ENCODE results near the gene EGFR. TPM values are rescaled to one million over a fixed set of nuclear protein-coding genes. Genes with fewer than 3 reads are reported as not detected.
A peak's percentile ranks its signal among the peaks of the same experiment; 100 is the strongest.

EGFR gene
- total and polyA plus RNA-seq, 2 donors (not counting 3 experiments of a cell fraction or from before 2014, with no cell fraction given): 1.5 to 4.1 TPM

- BruUV-seq (replicated peaks): no TSS peak
- DNase-seq (ENCODE audit: low read depth, low spot score) (no peak), FAIRE-seq (no peak)
- H3K79me2 ChIP-seq (ENCODE audit: control insufficient read depth, insufficient read depth, low read length): no peaks in the 10 kb centered on the region
- CTCF ChIA-PET: interaction anchor here (1.0 to 2.9 kb wide), 7 partner anchors 15 to 278 kb away, joined by 3 to 28 read pairs (median 3); no protein-coding TSS in a partner anchor
- H3K36me3 ChIP-seq (ENCODE audit: control insufficient read depth in 2 of 2, extremely low read depth in 1 of 2, insufficient read depth in 2 of 2, low read length in 2 of 2): no peaks in the 10 kb centered on the region
- H3K9ac ChIP-seq (replicated peaks; ENCODE audit: extremely low read depth, insufficient read depth, low read length): no peak overlapping the region
- H3K27ac ChIP-seq (ENCODE audit: insufficient read depth, low read depth, low read length): peak overlapping the region; percentile 95
- H3K27me3 ChIP-seq (ENCODE audit: control insufficient read depth in 2 of 2, insufficient read depth in 2 of 2, low read length in 2 of 2): no peaks in the 10 kb centered on the region
- H2AFZ ChIP-seq (ENCODE audit: low read depth, low read length): no peak overlapping the region
- H3K9me1 ChIP-seq (replicated peaks; ENCODE audit: control insufficient read depth, extremely low read depth, insufficient read depth, low read length): no peaks in the 10 kb centered on the region
- intact Hi-C loops (cut with micrococcal nuclease): no loop called here
- no peak overlapping the region for H3K4me2 ChIP-seq (ENCODE audit: insufficient read depth, low read length)
- POLR2A ChIA-PET: interaction anchor here (1.2 to 1.3 kb wide), 2 partner anchors 20 to 66 kb away, joined by 4 to 5 read pairs; no protein-coding TSS in a partner anchor
- no peaks in the 10 kb centered on the region for H3K9me3 ChIP-seq (replicated peaks; ENCODE audit: control insufficient read depth, insufficient read depth, low read length)
- H3K4me3 ChIP-seq (replicated peaks in 1 of 3; ENCODE audit: insufficient read depth in 1 of 3, low read depth in 1 of 3, low read length in 3 of 3): no peak overlapping the region
- TF ChIP-seq GATA2 (IDR thresholded peaks at IDR 0.05; ENCODE audit: insufficient read depth, insufficient read length, low read depth, low read length) (no peak), JUN (IDR thresholded peaks at IDR 0.05; ENCODE audit: borderline replicate concordance, insufficient read depth, insufficient read length, low read depth) (no peak), FOS (IDR thresholded peaks at IDR 0.05; ENCODE audit: borderline replicate concordance, insufficient read depth, low read length) (no peak), MAX (IDR thresholded peaks at IDR 0.05; ENCODE audit: insufficient read depth, insufficient read length) (no peak), POLR2A (IDR thresholded peaks at IDR 0.05; ENCODE audit: low read depth, low read length) (no peak), CTCF (IDR thresholded peaks at IDR 0.05; ENCODE audit: extremely low read depth in 1 of 2, insufficient read depth in 1 of 2, low read depth in 1 of 2, low read length in 2 of 2) (no peak), MYC (IDR thresholded peaks at IDR 0.05; ENCODE audit: low read depth, low read length) (no peak), POLR2AphosphoS5 (IDR thresholded peaks at IDR 0.05; ENCODE audit: insufficient read depth, low read depth, low read length) (no peak), EZH2 (IDR thresholded peaks at IDR 0.05; ENCODE audit: borderline replicate concordance, low read depth, low read length, severe bottlenecking) (no peak)
- no peaks in the 10 kb centered on the region for H4K20me1 ChIP-seq (replicated peaks; ENCODE audit: control insufficient read depth, extremely low read depth, insufficient read depth, low read length)
- dilution Hi-C loops (cut with MboI; ENCODE audit: extremely low pct_ligation_motif_present, low sequenced_read_pairs): no loop called here
- H3K4me1 ChIP-seq (ENCODE audit: control insufficient read depth, extremely low read depth, insufficient read depth, low read length): peaks cover 19% of the 10 kb centered on the region
Measured at GRCh38 chr7:55066524-55066923, 47.7 kb downstream of the EGFR start.

All from endothelial cell of umbilical vein (primary cell).